ENCODE data around the gene AKT3. TPM values are rescaled to one million over a fixed set of nuclear protein-coding genes. Genes with fewer than 3 reads are reported as not detected.

Gene AKT3
- polyA plus RNA-seq, 1 donor (not counting 4 experiments of a cell fraction or from before 2014, with no cell fraction given): 2.9 TPM

GRCh38 chr1:243605604-243606003 is 244.4 kb downstream of the AKT3 start:
- dilution Hi-C loops (cut with MboI; ENCODE audit: extremely low pct_ligation_motif_present, low sequenced_read_pairs): no loop called here
- Histone ChIP-seq H3K79me2 (ENCODE audit: control insufficient read depth, insufficient read depth, low read length) (no peaks in the 10 kb centered on the region), H3K4me2 (ENCODE audit: control insufficient read depth, extremely low read depth, insufficient read depth, low read depth, low read length) (no peak overlapping the region), H3K4me3 (ENCODE audit: control insufficient read depth in 2 of 3, extremely low read depth in 1 of 3, insufficient read depth in 2 of 3, low read depth in 1 of 3, low read length in 3 of 3) (no peak overlapping the region), H3K27ac (ENCODE audit: control insufficient read depth, insufficient read depth, low read length) (no peak overlapping the region), H2AFZ (ENCODE audit: control insufficient read depth, low read length) (no peak overlapping the region), H3K36me3 (ENCODE audit: control insufficient read depth in 2 of 2, extremely low read depth in 1 of 2, insufficient read depth in 2 of 2, low read length in 2 of 2) (no peaks in the 10 kb centered on the region), H3K9me1 (ENCODE audit: control insufficient read depth, extremely low read depth, insufficient read depth, low read length) (no peaks in the 10 kb centered on the region), H4K20me1 (ENCODE audit: control insufficient read depth, extremely low read depth, insufficient read depth, low read length) (no peaks in the 10 kb centered on the region), H3K4me1 (ENCODE audit: control insufficient read depth, extremely low read depth, insufficient read depth, low read length) (no peaks in the 10 kb centered on the region), H3K9ac (ENCODE audit: control insufficient read depth, extremely low read depth, insufficient read depth, low read length) (no peak overlapping the region), H3K9me3 (ENCODE audit: control insufficient read depth, low read depth, low read length) (no peaks in the 10 kb centered on the region), H3K27me3 (ENCODE audit: control insufficient read depth, extremely low read depth, insufficient read depth, low read length) (no peaks in the 10 kb centered on the region)
- TF ChIP-seq, protein P1, sequence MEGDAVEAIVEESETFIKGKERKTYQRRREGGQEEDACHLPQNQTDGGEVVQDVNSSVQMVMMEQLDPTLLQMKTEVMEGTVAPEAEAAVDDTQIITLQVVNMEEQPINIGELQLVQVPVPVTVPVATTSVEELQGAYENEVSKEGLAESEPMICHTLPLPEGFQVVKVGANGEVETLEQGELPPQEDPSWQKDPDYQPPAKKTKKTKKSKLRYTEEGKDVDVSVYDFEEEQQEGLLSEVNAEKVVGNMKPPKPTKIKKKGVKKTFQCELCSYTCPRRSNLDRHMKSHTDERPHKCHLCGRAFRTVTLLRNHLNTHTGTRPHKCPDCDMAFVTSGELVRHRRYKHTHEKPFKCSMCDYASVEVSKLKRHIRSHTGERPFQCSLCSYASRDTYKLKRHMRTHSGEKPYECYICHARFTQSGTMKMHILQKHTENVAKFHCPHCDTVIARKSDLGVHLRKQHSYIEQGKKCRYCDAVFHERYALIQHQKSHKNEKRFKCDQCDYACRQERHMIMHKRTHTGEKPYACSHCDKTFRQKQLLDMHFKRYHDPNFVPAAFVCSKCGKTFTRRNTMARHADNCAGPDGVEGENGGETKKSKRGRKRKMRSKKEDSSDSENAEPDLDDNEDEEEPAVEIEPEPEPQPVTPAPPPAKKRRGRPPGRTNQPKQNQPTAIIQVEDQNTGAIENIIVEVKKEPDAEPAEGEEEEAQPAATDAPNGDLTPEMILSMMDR (optimal IDR thresholded peaks at IDR 0.05 in 1 of 3, IDR thresholded peaks at IDR 0.05 in 1 of 3, conservative IDR thresholded peaks at IDR 0.05 in 1 of 3; ENCODE audit: extremely low read depth in 1 of 3, insufficient read depth in 2 of 3, low read length in 3 of 3): no peak
- no peak for TF ChIP-seq EZH2 (IDR thresholded peaks at IDR 0.05; ENCODE audit: low read length)
- FAIRE-seq: no peak
- no peak for DNase-seq (ENCODE audit: low read depth, low spot score)

DNA sequence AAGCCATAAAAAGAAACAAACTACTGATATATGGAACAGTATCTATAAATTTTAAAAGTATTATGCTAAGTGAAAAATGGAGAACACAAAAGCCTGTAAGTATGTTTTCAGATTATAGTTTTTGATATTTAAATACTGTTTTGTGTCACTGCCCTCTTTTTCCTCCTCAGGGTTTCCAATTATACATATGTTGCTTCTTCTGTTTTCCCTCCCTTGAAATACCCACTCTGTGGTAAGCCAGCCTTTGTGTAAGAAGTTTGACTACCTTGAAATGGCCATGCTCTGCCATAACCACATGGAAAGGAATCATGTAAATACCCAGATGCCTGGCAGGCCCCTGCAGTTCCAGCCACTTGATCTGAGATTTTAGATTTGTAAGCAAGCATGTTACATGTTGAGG is 248.3 kb downstream of the AKT3 start:
- Histone ChIP-seq H3K79me2 (ENCODE audit: control insufficient read depth, insufficient read depth, low read length) (no peaks in the 10 kb centered on the region), H3K4me3 (ENCODE audit: control insufficient read depth in 2 of 3, extremely low read depth in 1 of 3, insufficient read depth in 2 of 3, low read depth in 1 of 3, low read length in 3 of 3) (no peak overlapping the region), H3K4me2 (ENCODE audit: control insufficient read depth, extremely low read depth, insufficient read depth, low read depth, low read length) (no peak overlapping the region), H2AFZ (ENCODE audit: control insufficient read depth, low read length) (no peak overlapping the region), H3K9ac (ENCODE audit: control insufficient read depth, extremely low read depth, insufficient read depth, low read length) (no peak overlapping the region), H3K36me3 (ENCODE audit: control insufficient read depth in 2 of 2, extremely low read depth in 1 of 2, insufficient read depth in 2 of 2, low read length in 2 of 2) (no peaks in the 10 kb centered on the region), H3K4me1 (ENCODE audit: control insufficient read depth, extremely low read depth, insufficient read depth, low read length) (peaks cover 10% of the 10 kb centered on the region), H3K27me3 (ENCODE audit: control insufficient read depth, extremely low read depth, insufficient read depth, low read length) (no peaks in the 10 kb centered on the region), H4K20me1 (ENCODE audit: control insufficient read depth, extremely low read depth, insufficient read depth, low read length) (no peaks in the 10 kb centered on the region), H3K9me3 (ENCODE audit: control insufficient read depth, low read depth, low read length) (no peaks in the 10 kb centered on the region), H3K9me1 (ENCODE audit: control insufficient read depth, extremely low read depth, insufficient read depth, low read length) (no peaks in the 10 kb centered on the region), H3K27ac (ENCODE audit: control insufficient read depth, insufficient read depth, low read length) (no peak overlapping the region)
- DNase-seq (ENCODE audit: low read depth, low spot score): no peak
- no peak for FAIRE-seq
- dilution Hi-C loops (cut with MboI; ENCODE audit: extremely low pct_ligation_motif_present, low sequenced_read_pairs): no loop called here
- TF ChIP-seq EZH2 (IDR thresholded peaks at IDR 0.05; ENCODE audit: low read length): no peak
- TF ChIP-seq, protein P1 (optimal IDR thresholded peaks at IDR 0.05 in 1 of 3, IDR thresholded peaks at IDR 0.05 in 1 of 3, conservative IDR thresholded peaks at IDR 0.05 in 1 of 3; ENCODE audit: extremely low read depth in 1 of 3, insufficient read depth in 2 of 3, low read length in 3 of 3): no peak
